IPS-11a (cell line): ENCODE measurements around the gene FKBP7.
A peak's percentile ranks its signal among the peaks of the same experiment; 100 is the strongest.
"Not testable (repeated sequence)": the region's sequence is repeated elsewhere in the genome, so short reads cannot be mapped to it uniquely, and the experiment has no call there.

Experiments
- H3K4me3 ChIP-seq: one replicate; pipeline ENCODE4 v1.5.1; 2013; ENCODE audit warnings: low read depth, low read length, control low read depth

FKBP7 gene

GRCh38 chr2:178450524-178450773 is 28.0 kb downstream of the FKBP7 start:
- peak overlapping the region; percentile 90 for H3K4me3 ChIP-seq

GRCh38 chr2:178449700-178450523 is 28.5 kb downstream of the FKBP7 start:
- peak overlapping the region; percentile 90 for H3K4me3 ChIP-seq

DNA sequence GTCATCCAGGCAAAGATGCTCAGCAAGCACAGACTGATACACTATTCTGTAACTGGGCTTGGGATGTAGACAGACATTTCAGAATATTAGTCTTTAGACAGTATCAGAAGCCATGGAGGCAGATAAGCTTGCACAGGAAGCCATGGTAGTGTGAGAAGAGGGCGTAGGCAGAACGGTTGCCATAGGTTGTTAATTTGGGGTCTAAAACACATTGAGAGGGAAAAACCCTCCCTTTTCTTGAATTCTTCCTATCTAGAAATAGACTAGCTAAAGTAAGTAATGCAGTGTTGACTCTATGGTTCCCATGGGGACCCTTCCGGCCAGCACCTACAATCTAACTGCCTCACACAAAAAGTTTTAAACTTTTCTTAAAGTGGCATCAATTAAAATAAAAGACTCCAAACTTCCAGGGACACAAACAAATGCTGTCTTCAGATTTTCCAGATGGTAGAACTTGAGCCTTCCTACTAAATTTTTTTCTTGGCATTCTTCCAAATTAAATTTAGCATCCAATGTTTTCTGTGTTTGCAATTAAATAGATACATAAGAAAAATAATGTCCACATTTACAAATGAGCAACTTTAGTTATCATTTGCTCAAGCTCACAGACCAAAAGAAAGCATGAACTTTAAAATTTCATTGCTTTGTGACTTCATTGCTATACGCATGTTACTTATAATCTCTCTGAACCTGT is 29.3 kb downstream of the FKBP7 start:
- H3K4me3 ChIP-seq: no peak overlapping the region

GRCh38 chr2:178441426-178441825 is 37.0 kb downstream of the FKBP7 start:
- no peak overlapping the region for H3K4me3 ChIP-seq

DNA sequence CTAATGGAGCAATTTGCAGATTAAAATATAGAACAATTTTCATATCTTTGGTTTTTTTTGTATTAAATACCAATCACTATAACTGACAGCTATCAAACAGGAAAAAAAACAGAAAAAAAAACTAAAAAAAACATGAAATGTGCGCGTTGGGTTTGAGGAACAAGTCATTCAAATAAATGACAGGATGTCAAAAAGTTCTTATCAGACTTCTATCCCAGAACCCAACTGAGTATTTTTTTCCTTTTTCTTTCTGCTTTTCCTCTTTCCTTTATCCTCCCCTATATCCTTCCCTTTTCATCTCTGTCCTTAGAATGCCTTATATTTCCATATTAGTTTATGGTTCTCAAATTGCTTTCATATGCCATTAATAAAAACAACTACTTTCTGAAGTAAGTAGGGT is 41.7 kb downstream of the FKBP7 start:
- no peak overlapping the region for H3K4me3 ChIP-seq

GRCh38 chr2:178429336-178429735 is 49.1 kb downstream of the FKBP7 start:
- no peak overlapping the region for H3K4me3 ChIP-seq

DNA sequence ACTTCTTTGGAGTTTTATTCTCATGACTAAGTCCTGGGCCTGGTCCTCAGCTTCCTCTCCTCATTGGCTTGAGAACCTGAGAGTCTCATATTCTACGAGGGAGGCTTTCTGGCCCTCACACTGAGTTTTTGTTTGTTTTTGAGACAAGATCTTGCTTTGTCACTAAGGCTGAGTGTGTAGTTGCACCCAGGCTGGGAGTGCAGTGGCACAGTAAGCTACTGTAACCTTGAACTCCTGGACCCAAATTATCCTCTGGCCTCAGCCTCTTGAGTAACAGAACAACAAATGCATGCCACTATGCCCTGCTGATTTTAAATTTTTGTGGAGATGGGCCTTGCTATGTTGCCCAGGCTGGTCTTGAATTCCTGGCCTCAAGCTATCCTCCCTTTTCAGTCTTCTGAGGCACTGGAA is 50.0 kb downstream of the FKBP7 start:
- no peak overlapping the region for H3K4me3 ChIP-seq

DNA sequence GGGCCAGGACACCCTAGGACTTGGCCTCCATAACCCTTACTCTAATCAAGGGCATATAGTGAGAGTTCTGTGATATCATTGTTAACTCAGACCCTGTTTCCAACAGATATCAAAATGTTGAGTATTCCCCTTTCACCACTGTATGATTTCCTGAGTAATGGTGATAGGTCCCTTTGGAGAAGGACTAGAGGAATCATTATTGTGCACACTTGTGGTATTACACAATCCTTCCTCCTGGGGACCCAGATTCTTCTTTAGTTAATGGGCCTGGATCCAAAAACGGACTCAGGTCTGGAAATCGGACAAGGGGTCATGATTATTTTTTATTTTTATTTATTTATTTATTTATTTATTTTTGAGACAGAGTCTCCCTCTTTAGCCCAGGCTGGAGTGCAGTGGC is 50.9 kb downstream of the FKBP7 start:
- H3K4me3 ChIP-seq: no peak overlapping the region

GRCh38 chr2:178426388-178426787 is 52.0 kb downstream of the FKBP7 start:
- no peak overlapping the region for H3K4me3 ChIP-seq

DNA sequence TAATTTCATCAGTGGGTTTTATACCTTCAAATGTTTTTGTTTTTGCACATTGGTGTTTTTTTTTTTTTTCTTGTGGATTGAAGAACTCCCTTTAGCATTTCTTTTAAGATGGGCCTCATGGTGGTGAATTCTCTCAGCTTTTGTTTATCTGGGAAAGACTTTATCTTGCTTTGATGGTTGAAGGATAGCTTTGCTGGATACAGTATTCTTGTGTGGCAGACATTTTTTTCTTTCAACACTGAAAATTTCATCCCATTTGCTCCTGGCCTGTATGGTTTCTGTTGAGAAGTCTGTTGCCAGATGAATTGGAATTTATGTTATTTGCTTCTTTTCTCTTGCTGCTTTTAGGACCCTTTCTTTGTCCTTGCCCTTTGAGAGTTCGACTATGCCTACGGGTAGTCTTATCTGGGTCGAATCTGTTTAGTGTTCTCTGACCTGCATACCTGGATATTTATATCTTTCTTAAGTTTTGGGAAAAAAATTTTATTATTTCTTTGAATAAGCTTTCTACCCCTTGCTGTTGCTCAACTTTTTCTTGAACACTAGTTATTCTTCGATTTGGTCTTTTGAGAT is 53.1 kb downstream of the FKBP7 start:
- H3K4me3 ChIP-seq: no peak overlapping the region

- H3K4me3 ChIP-seq: not testable (repeated sequence)
Observed at GRCh38 chr2:178423746-178424145, 54.7 kb downstream of the FKBP7 start.

GRCh38 chr2:178422097-178422496 is 56.3 kb downstream of the FKBP7 start:
- no peak overlapping the region for H3K4me3 ChIP-seq

DNA sequence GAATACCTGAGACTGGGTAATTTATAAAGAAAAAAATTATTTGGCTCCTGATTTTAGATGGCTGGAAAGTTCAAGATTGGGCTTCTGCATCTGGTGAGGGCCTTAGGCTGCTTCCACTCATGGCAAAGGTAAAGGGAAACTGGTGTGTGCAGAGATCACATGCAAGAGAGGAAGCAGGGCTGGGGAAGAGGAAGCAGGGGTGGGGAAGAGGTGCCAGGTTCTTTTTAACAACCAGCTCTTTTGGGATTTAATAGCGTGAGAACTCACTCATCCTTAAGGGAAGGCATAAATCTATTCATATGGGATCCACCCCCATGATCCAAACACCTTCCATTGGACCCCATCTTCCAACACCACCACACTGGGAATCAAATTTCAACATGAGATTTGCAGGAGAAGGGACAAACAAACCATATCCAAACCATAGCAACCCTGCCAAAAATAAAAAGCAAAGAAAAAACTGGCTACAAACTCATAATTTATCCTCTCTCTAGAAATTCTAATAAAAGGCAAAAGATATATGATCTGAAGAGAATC is 57.9 kb downstream of the FKBP7 start:
- no peak overlapping the region for H3K4me3 ChIP-seq

GRCh38 chr2:178419123-178419522 is 59.3 kb downstream of the FKBP7 start:
- H3K4me3 ChIP-seq: no peak overlapping the region

- no peak overlapping the region for H3K4me3 ChIP-seq
Observed at GRCh38 chr2:178418426-178418825, 60.0 kb downstream of the FKBP7 start.

DNA sequence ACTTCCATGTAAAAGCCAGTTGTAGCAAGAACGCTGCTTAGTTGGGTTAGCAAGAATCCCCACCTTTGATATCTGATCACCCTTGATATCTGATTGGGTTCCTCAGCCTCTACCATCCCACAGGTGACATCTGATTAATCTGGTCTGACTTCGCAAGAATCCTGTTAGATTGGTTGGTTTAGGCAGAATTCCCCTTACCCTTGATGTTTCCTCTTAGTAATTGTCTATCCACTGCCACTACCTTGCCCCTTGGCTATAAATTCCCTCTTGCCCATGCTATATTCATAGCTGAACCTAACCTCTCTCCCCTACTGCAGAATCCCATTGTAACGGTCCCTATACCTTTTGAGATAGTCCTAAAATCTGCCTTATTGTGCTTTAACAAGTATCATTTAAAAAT is 60.5 kb downstream of the FKBP7 start:
- H3K4me3 ChIP-seq: no peak overlapping the region

- H3K4me3 ChIP-seq: no peak overlapping the region
Observed at GRCh38 chr2:178415979-178416378, 62.4 kb downstream of the FKBP7 start.

GRCh38 chr2:178414266-178415247 is 63.8 kb downstream of the FKBP7 start:
- peak overlapping the region; percentile 87 for H3K4me3 ChIP-seq
